IMR-90 (cell line): Measurements from ENCODE around the gene WEE1. TPM values are rescaled to one million over a fixed set of nuclear protein-coding genes. Genes with fewer than 3 reads are reported as not detected.

Experiments
- ATAC-seq: fragments of 200-7000 bp; cut with Tn5 transposase; 2 replicates; pipeline ENCODE4 v1.9.1; 2020; ENCODE audit warnings: low read depth, mild to moderate bottlenecking, moderate library complexity
- BruUV-seq: library from RNA; stranded (reverse); fragments of 400-500 nt; replicated peaks from 2 replicates; lab custom pipeline; 2021; lab: Mats Ljungman, UMichigan
- CTCF ChIA-PET: fragments of 300-600 bp; formaldehyde crosslinking; extraction: SDS; loops from one replicate; lab custom pipeline; 2021; ENCODE audit warnings: antibody characterized with exemption; lab: Yijun Ruan, JAX
- POLR2A ChIA-PET: fragments of 300-600 bp; sonication (Branson Sonifier 250); formaldehyde crosslinking; loops from one replicate; lab custom pipeline; 2022; ENCODE audit warnings: antibody characterized with exemption; ENCODE audit not compliant: unreplicated experiment; lab: Charles Lee
- DNase-seq: peaks from one replicate; pipeline ENCODE4 v3.0.0; 2013
- H2AFZ ChIP-seq: replicated peaks from 2 replicates; pipeline ENCODE3; 2013; ENCODE audit warnings: low read length, mild to moderate bottlenecking; ENCODE audit not compliant: poor library complexity
- H2AK5ac ChIP-seq: 2 replicates; pipeline ENCODE4 v1.6.1; 2013; ENCODE audit warnings: low read depth, low read length, inconsistent platforms
- H2AK9ac ChIP-seq: replicated peaks from 2 replicates; pipeline ENCODE3; 2013; ENCODE audit warnings: mild to moderate bottlenecking, low read depth, low read length, moderate library complexity; ENCODE audit not compliant: poor library complexity
- H2BK120ac ChIP-seq: 2 replicates; pipeline ENCODE4 v1.6.1; 2013; ENCODE audit warnings: low read depth, low read length, inconsistent platforms
- H2BK15ac ChIP-seq: 3 replicates; pipeline ENCODE4 v1.6.1; 2013; ENCODE audit warnings: low read depth, low read length, inconsistent platforms
- H2BK20ac ChIP-seq: 2 replicates; pipeline ENCODE4 v1.6.1; 2013; ENCODE audit warnings: low read depth, mild to moderate bottlenecking, inconsistent platforms, low read length, moderate library complexity
- H2BK5ac ChIP-seq: 2 replicates; pipeline ENCODE4 v1.6.1; 2013; ENCODE audit warnings: mild to moderate bottlenecking, low read depth, low read length, inconsistent platforms; ENCODE audit not compliant: poor library complexity, severe bottlenecking
- H3K14ac ChIP-seq: replicated peaks from 2 replicates; pipeline ENCODE4 v1.6.1; 2013; ENCODE audit warnings: low read depth, low read length, inconsistent platforms
- H3K18ac ChIP-seq: 2 replicates; pipeline ENCODE4 v1.6.1; 2013; ENCODE audit warnings: low read depth, low read length, control low read depth
- H3K23ac ChIP-seq: 2 replicates; pipeline ENCODE4 v1.6.1; 2013; ENCODE audit warnings: low read depth, low read length, inconsistent platforms
- H3K27ac ChIP-seq: 2 replicates; pipeline ENCODE4 v1.5.1; 2013; ENCODE audit warnings: mild to moderate bottlenecking, control low read depth, low read length; ENCODE audit not compliant: insufficient read depth
- H3K27me3 ChIP-seq: 2 replicates; pipeline ENCODE4 v1.6.1; 2013; ENCODE audit warnings: low read length; ENCODE audit not compliant: control insufficient read depth, insufficient read depth
- H3K36me3 ChIP-seq: 2 replicates; pipeline ENCODE4 v1.6.1; 2013; ENCODE audit warnings: low read length, mixed read lengths; ENCODE audit not compliant: control insufficient read depth, insufficient read depth
- H3K4ac ChIP-seq: 2 replicates; pipeline ENCODE4 v1.6.1; 2013; ENCODE audit warnings: low read depth, low read length, inconsistent platforms
- H3K4me1 ChIP-seq: 2 replicates; pipeline ENCODE4 v1.6.1; 2013; ENCODE audit warnings: low read length, mixed read lengths; ENCODE audit not compliant: control insufficient read depth, insufficient read depth
- H3K4me2 ChIP-seq: 2 replicates; pipeline ENCODE4 v1.6.1; 2013; ENCODE audit warnings: low read depth, mild to moderate bottlenecking, control low read depth, low read length, moderate library complexity
- H3K4me3 ChIP-seq: 2 replicates; pipeline ENCODE4 v1.5.1; 2013; ENCODE audit warnings: low read depth, mild to moderate bottlenecking, control low read depth, low read length, moderate library complexity; ENCODE audit not compliant: insufficient read depth
- H3K56ac ChIP-seq: 2 replicates; pipeline ENCODE4 v1.6.1; 2013; ENCODE audit warnings: low read length, inconsistent platforms; ENCODE audit not compliant: insufficient read depth; ENCODE audit errors: extremely low read depth
- H3K79me1 ChIP-seq, 2 experiments: 2 replicates each; pipeline ENCODE4 v1.6.1; 2013; ENCODE audit warnings: low read length in 2 of 2, inconsistent platforms in 1 of 2, low read depth in 1 of 2
- H3K9ac ChIP-seq: 2 replicates; pipeline ENCODE4 v1.6.1; 2013; ENCODE audit warnings: low read depth, low read length, control low read depth
- H3K9me1 ChIP-seq: 2 replicates; pipeline ENCODE4 v1.6.1; 2013; ENCODE audit warnings: low read length, inconsistent platforms; ENCODE audit not compliant: insufficient read depth
- H3K9me3 ChIP-seq: 2 replicates; pipeline ENCODE4 v1.6.1; 2013; ENCODE audit warnings: low read length; ENCODE audit not compliant: control insufficient read depth, insufficient read depth
- H4K20me1 ChIP-seq: 2 replicates; pipeline ENCODE4 v1.6.1; 2013; ENCODE audit warnings: low read length, inconsistent platforms; ENCODE audit not compliant: insufficient read depth
- H4K5ac ChIP-seq: 2 replicates; pipeline ENCODE4 v1.6.1; 2013; ENCODE audit warnings: mild to moderate bottlenecking, low read depth, low read length, control low read depth
- H4K8ac ChIP-seq, 2 experiments: 2 replicates each; pipeline ENCODE4 v1.6.1; 2013; ENCODE audit warnings: low read depth in 2 of 2, low read length in 2 of 2, control low read depth in 1 of 2, inconsistent platforms in 1 of 2
- H4K91ac ChIP-seq: 2 replicates; pipeline ENCODE4 v1.6.1; 2013; ENCODE audit warnings: low read depth, low read length, inconsistent platforms; ENCODE audit not compliant: insufficient read depth
- BHLHE40 ChIP-seq: fragments of 150-350 bp; IDR thresholded peaks from 2 replicates; pipeline ENCODE4 v1.6.1; 2016; ENCODE audit warnings: mild to moderate bottlenecking, low read depth, low read length
- MAZ ChIP-seq: IDR thresholded peaks from 2 replicates; pipeline ENCODE4 v1.6.1; 2012; ENCODE audit warnings: low read depth, mild to moderate bottlenecking, low read length, improper control_type of control experiment, moderate library complexity, borderline replicate concordance
- NFE2L2 ChIP-seq: fragments of 150-350 bp; IDR thresholded peaks from 2 replicates; pipeline ENCODE4 v1.6.1; 2016; ENCODE audit warnings: low read depth, mild to moderate bottlenecking, low read length
- POLR2A ChIP-seq: IDR thresholded peaks from 2 replicates; pipeline ENCODE4 v1.6.1; 2012; ENCODE audit warnings: mild to moderate bottlenecking, low read depth, low read length
- RFX5 ChIP-seq: IDR thresholded peaks from 2 replicates; pipeline ENCODE4 v1.8.0; 2012; ENCODE audit warnings: low read depth, mild to moderate bottlenecking, low read length, moderate library complexity
- SMC3 ChIP-seq: fragments of 150-350 bp; IDR thresholded peaks from 2 replicates; pipeline ENCODE4 v1.6.1; 2016; ENCODE audit warnings: low read depth, mild to moderate bottlenecking, antibody characterized with exemption, low read length, moderate library complexity
- WGBS, 2 experiments: methylation state at CpG; one replicate each; pipeline versions ENCODE4 v1.1.5 to v1.1.7; 2013; ENCODE audit warnings: missing lambda C conversion rate in 2 of 2; ENCODE audit not compliant: insufficient read length in 1 of 2; ENCODE audit errors: extremely low coverage in 2 of 2; 5-methylcytosine and 5-hydroxymethylcytosine counted together
- dilution Hi-C: fragments of 300-500 bp; cut with HindIII; formaldehyde crosslinking; loops from one replicate; pipeline ENCODE4 v1.14.3; 2018; ENCODE audit warnings: low sequenced_read_pairs; ENCODE audit not compliant: unreplicated experiment
- in situ Hi-C: fragments of 300-500 bp; cut with MboI; formaldehyde crosslinking; loops from 3 replicates; pipeline ENCODE4 v1.14.3; 2019; ENCODE audit warnings: low sequenced_read_pairs, inconsistent platforms, mixed read lengths
- intact Hi-C: fragments of 100-400 bp; cut with micrococcal nuclease; formaldehyde crosslinking; loops from 2 replicates; pipeline ENCODE4 v1.10.0; 2022
- polyA plus RNA-seq, 3 experiments: library from polyadenylated mRNA; depleted of rRNA; stranded (reverse); fragments of >200 nt; gene quantifications; 2 replicates each; pipeline ENCODE4 v1.2.3, GENCODE V29; 2012; ENCODE audit warnings: low replicate concordance in 1 of 3
- total RNA-seq: library from RNA; depleted of rRNA; stranded (reverse); fragments of >200 nt; gene quantifications from 2 replicates; pipeline ENCODE4 v1.2.3, GENCODE V29; 2012
- TF ChIP-seq, protein P1 (sequence below): conservative IDR thresholded peaks from 2 replicates; pipeline ENCODE4 v1.5.1; 2012; ENCODE audit warnings: mild to moderate bottlenecking, low read depth, low read length, improper control_type of control experiment
- TF ChIP-seq, protein P2 (sequence below): fragments of 150-350 bp; IDR thresholded peaks from 2 replicates; pipeline ENCODE4 v1.6.1; 2017; ENCODE audit warnings: mild to moderate bottlenecking, antibody characterized with exemption, low read length, low read depth
- TF ChIP-seq, protein P3 (sequence below): fragments of 150-350 bp; IDR thresholded peaks from 2 replicates; pipeline ENCODE4 v1.6.1; 2016; ENCODE audit warnings: low read depth, mild to moderate bottlenecking, low read length, moderate library complexity, borderline replicate concordance

Gene WEE1
- total and polyA plus RNA-seq, 2 of the 4 experiments (the other 2 are of a cell fraction): 26.5 to 29.2 TPM

DNA sequence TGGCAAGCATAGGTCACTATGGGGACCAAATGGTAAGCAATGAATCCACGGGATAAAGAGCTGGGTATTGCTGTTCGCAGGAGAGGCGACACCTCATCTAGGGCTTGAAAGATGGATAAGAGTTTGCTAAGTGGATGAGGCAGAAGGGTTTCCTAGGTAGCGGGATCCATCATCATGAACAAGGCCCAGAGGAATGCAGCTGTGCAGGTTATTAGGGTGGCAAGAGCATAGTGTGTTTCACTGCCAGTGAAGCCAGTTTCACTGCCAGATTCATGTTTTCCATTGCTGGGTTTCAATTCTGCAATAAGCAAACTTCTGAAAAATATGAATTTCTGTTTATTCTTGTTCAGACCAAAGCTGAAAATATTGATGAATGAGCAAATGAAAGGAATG, 27.2 kb downstream of the WEE1 start:
- Histone ChIP-seq H3K9ac (no peak overlapping the region), H2BK20ac (no peak overlapping the region), H3K4me2 (no peak overlapping the region), H3K4me3 (no peak overlapping the region), H3K9me1 (peaks cover 18% of the 10 kb centered on the region), H3K9me3 (no peaks in the 10 kb centered on the region), H4K91ac (peak overlapping the region; percentile 23; the same call in 1 of the 2 replicates), H3K79me1 (no peaks in the 10 kb centered on the region; a peak in 1 of 4 replicates), H3K27me3 (no peaks in the 10 kb centered on the region), H2AFZ (no peak overlapping the region), H3K18ac (no peak overlapping the region), H4K20me1 (no peaks in the 10 kb centered on the region), H2AK5ac (peak overlapping the region; percentile 11; the same call in 1 of the 2 replicates), H3K36me3 (no peaks in the 10 kb centered on the region), H3K4me1 (peaks cover 11% of the 10 kb centered on the region), H4K5ac (no peak overlapping the region), H3K23ac (peak overlapping the region; percentile 92; the same call in 1 of the 2 replicates), H3K4ac (peak overlapping the region; percentile 93; the same call in 1 of the 2 replicates), H4K8ac (peak overlapping the region; percentile 87 to 89; a peak in 2 of 4 replicates), H3K56ac (no peak overlapping the region), H3K27ac (no peak overlapping the region), H2BK5ac (peak overlapping the region; percentile 26), H3K14ac (no peak overlapping the region), H2BK120ac (no peak overlapping the region), H2BK15ac (peak overlapping the region; percentile 83; the same call in 1 of the 3 replicates), H2AK9ac (no peak overlapping the region)
- intact Hi-C loops (no loop called here), in situ Hi-C loops (loop anchor here (25.0 kb wide), 1 partner anchor 712 kb away; the partner anchor contains the start of gene ADM), dilution Hi-C loops (no loop called here)
- peak; percentile 25 for ATAC-seq
- peak; percentile 53 for DNase-seq
- WGBS, 2 experiments: no CpG with 5 or more reads among the region's 4 CpGs
- POLR2A ChIA-PET: no interaction called here
- no TSS peak for BruUV-seq
- no peak for TF ChIP-seq SMC3
- TF ChIP-seq, protein P1, sequence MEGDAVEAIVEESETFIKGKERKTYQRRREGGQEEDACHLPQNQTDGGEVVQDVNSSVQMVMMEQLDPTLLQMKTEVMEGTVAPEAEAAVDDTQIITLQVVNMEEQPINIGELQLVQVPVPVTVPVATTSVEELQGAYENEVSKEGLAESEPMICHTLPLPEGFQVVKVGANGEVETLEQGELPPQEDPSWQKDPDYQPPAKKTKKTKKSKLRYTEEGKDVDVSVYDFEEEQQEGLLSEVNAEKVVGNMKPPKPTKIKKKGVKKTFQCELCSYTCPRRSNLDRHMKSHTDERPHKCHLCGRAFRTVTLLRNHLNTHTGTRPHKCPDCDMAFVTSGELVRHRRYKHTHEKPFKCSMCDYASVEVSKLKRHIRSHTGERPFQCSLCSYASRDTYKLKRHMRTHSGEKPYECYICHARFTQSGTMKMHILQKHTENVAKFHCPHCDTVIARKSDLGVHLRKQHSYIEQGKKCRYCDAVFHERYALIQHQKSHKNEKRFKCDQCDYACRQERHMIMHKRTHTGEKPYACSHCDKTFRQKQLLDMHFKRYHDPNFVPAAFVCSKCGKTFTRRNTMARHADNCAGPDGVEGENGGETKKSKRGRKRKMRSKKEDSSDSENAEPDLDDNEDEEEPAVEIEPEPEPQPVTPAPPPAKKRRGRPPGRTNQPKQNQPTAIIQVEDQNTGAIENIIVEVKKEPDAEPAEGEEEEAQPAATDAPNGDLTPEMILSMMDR: no peak
- no peak for TF ChIP-seq BHLHE40
- TF ChIP-seq, protein P2, sequence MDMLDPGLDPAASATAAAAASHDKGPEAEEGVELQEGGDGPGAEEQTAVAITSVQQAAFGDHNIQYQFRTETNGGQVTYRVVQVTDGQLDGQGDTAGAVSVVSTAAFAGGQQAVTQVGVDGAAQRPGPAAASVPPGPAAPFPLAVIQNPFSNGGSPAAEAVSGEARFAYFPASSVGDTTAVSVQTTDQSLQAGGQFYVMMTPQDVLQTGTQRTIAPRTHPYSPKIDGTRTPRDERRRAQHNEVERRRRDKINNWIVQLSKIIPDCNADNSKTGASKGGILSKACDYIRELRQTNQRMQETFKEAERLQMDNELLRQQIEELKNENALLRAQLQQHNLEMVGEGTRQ: no peak
- TF ChIP-seq, protein P3, sequence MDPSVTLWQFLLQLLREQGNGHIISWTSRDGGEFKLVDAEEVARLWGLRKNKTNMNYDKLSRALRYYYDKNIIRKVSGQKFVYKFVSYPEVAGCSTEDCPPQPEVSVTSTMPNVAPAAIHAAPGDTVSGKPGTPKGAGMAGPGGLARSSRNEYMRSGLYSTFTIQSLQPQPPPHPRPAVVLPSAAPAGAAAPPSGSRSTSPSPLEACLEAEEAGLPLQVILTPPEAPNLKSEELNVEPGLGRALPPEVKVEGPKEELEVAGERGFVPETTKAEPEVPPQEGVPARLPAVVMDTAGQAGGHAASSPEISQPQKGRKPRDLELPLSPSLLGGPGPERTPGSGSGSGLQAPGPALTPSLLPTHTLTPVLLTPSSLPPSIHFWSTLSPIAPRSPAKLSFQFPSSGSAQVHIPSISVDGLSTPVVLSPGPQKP: no peak
- no peak for TF ChIP-seq NFE2L2
- no peak for TF ChIP-seq POLR2A
- no peak for TF ChIP-seq MAZ
- TF ChIP-seq RFX5: no peak
- CTCF ChIA-PET: interaction anchor here (0.8 to 1.1 kb wide), 2 partner anchors 12 to 45 kb away, joined by 3 to 4 read pairs; no protein-coding TSS in a partner anchor
